Large intestine (tissue), 3 donors: Measurements from ENCODE around the gene ARHGAP28. TPM values are rescaled to one million over a fixed set of nuclear protein-coding genes. Genes with fewer than 3 reads are reported as not detected.

Experiments used
- DNase-seq, 2 donors: peaks; one replicate each; pipeline versions ENCODE4 v3.0.0 to v3.0.0-alpha.2; 2013
- H3K27ac ChIP-seq: one replicate; pipeline ENCODE4 v1.5.1; 2013; ENCODE audit warnings: low read length
- H3K27me3 ChIP-seq: 2 replicates; pipeline ENCODE4 v1.6.1; 2013; ENCODE audit warnings: low read length; ENCODE audit not compliant: control insufficient read depth, insufficient read depth
- H3K36me3 ChIP-seq: 2 replicates; pipeline ENCODE4 v1.6.1; 2013; ENCODE audit warnings: low read length; ENCODE audit not compliant: control insufficient read depth, insufficient read depth
- H3K4me1 ChIP-seq: one replicate; pipeline ENCODE4 v1.6.1; 2013; ENCODE audit warnings: low read length; ENCODE audit not compliant: control insufficient read depth, insufficient read depth
- H3K4me3 ChIP-seq: one replicate; pipeline ENCODE4 v1.5.1; 2013; ENCODE audit warnings: low read length
- H3K9me3 ChIP-seq: one replicate; pipeline ENCODE4 v1.6.1; 2013; ENCODE audit warnings: mild to moderate bottlenecking, low read depth, low read length, moderate library complexity; ENCODE audit not compliant: control insufficient read depth
- WGBS: methylation state at CpG from one replicate; pipeline ENCODE4 v1.1.5; 2013; ENCODE audit warnings: low lambda C conversion rate; ENCODE audit not compliant: insufficient coverage; 5-methylcytosine and 5-hydroxymethylcytosine counted together
- polyA plus RNA-seq: library from polyadenylated mRNA; unstranded; fragments of 120-200 nt; gene quantifications from one replicate; pipeline ENCODE4 v1.2.1, GENCODE V29; 2013

ARHGAP28 gene
- polyA plus RNA-seq, 1 donor = 13.7 TPM

- DNase-seq = no peak
- Histone ChIP-seq H3K4me3 (no peak overlapping the region), H3K27me3 (no peaks in the 10 kb centered on the region), H3K4me1 (no peaks in the 10 kb centered on the region), H3K9me3 (no peaks in the 10 kb centered on the region), H3K27ac (no peak overlapping the region), H3K36me3 (no peaks in the 10 kb centered on the region)
- no CpG with 5 or more reads among the region's 2 CpGs for WGBS
Measured at GRCh38 chr18:6773777-6774176, 44.3 kb downstream of the ARHGAP28 start.

GRCh38 chr18:6775237-6775636, 45.7 kb downstream of the ARHGAP28 start:
- Histone ChIP-seq H3K27me3 (no peaks in the 10 kb centered on the region), H3K27ac (peak overlapping the region; percentile 28), H3K9me3 (no peaks in the 10 kb centered on the region), H3K4me1 (no peaks in the 10 kb centered on the region), H3K36me3 (no peaks in the 10 kb centered on the region), H3K4me3 (no peak overlapping the region)
- WGBS = 77% methylated on average over 4 of the region's 7 CpGs
- DNase-seq = no peak

- Histone ChIP-seq H3K4me3 (no peak overlapping the region), H3K27me3 (no peaks in the 10 kb centered on the region), H3K27ac (peak overlapping the region; percentile 28), H3K9me3 (no peaks in the 10 kb centered on the region), H3K4me1 (no peaks in the 10 kb centered on the region), H3K36me3 (no peaks in the 10 kb centered on the region)
- 33% methylated on average over 2 of the region's 2 CpGs for WGBS
- no peak for DNase-seq
Measured at GRCh38 chr18:6775702-6776101, 46.2 kb downstream of the ARHGAP28 start.

GRCh38 chr18:6776188-6776587, 46.7 kb downstream of the ARHGAP28 start:
- Histone ChIP-seq H3K4me3 (no peak overlapping the region), H3K9me3 (no peaks in the 10 kb centered on the region), H3K27me3 (no peaks in the 10 kb centered on the region), H3K27ac (no peak overlapping the region), H3K36me3 (no peaks in the 10 kb centered on the region), H3K4me1 (no peaks in the 10 kb centered on the region)
- no CpG with 5 or more reads among the region's 7 CpGs for WGBS
- DNase-seq = peak in 1 of 2 donors; percentile 49

- H3K4me1 ChIP-seq = peaks cover 3% of the 10 kb centered on the region
- H3K4me3 ChIP-seq = no peak overlapping the region
- DNase-seq = no peak
- no peaks in the 10 kb centered on the region for H3K9me3 ChIP-seq
- no peak overlapping the region for H3K27ac ChIP-seq
- no CpG with 5 or more reads among the region's 3 CpGs for WGBS
- H3K36me3 ChIP-seq = no peaks in the 10 kb centered on the region
- no peaks in the 10 kb centered on the region for H3K27me3 ChIP-seq
Measured at GRCh38 chr18:6777509-6777908, 48.0 kb downstream of the ARHGAP28 start.

- no peak for DNase-seq
- Histone ChIP-seq H3K4me1 (peaks cover 3% of the 10 kb centered on the region), H3K4me3 (no peak overlapping the region), H3K36me3 (no peaks in the 10 kb centered on the region), H3K27me3 (no peaks in the 10 kb centered on the region), H3K9me3 (no peaks in the 10 kb centered on the region), H3K27ac (no peak overlapping the region)
- 83% methylated on average over 1 of the region's 5 CpGs for WGBS
Measured at GRCh38 chr18:6778459-6779247, 49.1 kb downstream of the ARHGAP28 start.

GRCh38 chr18:6781142-6781714, 51.7 kb downstream of the ARHGAP28 start:
- 40% methylated on average over 1 of the region's 7 CpGs for WGBS
- Histone ChIP-seq H3K27ac (no peak overlapping the region), H3K9me3 (no peaks in the 10 kb centered on the region), H3K4me1 (peaks cover 3% of the 10 kb centered on the region), H3K36me3 (no peaks in the 10 kb centered on the region), H3K27me3 (no peaks in the 10 kb centered on the region), H3K4me3 (no peak overlapping the region)
- peak in 1 of 2 donors; percentile 58 for DNase-seq

GRCh38 chr18:6781796-6782195, 52.3 kb downstream of the ARHGAP28 start:
- Histone ChIP-seq H3K9me3 (no peaks in the 10 kb centered on the region), H3K36me3 (no peaks in the 10 kb centered on the region), H3K4me1 (peaks cover 3% of the 10 kb centered on the region), H3K4me3 (no peak overlapping the region), H3K27ac (no peak overlapping the region), H3K27me3 (no peaks in the 10 kb centered on the region)
- DNase-seq = no peak

GRCh38 chr18:6782861-6783260, 53.3 kb downstream of the ARHGAP28 start:
- Histone ChIP-seq H3K4me3 (no peak overlapping the region), H3K36me3 (no peaks in the 10 kb centered on the region), H3K9me3 (no peaks in the 10 kb centered on the region), H3K4me1 (peaks cover 3% of the 10 kb centered on the region), H3K27me3 (no peaks in the 10 kb centered on the region), H3K27ac (no peak overlapping the region)
- no CpG with 5 or more reads among the region's 1 CpG for WGBS
- DNase-seq = no peak

- Histone ChIP-seq H3K27ac (no peak overlapping the region), H3K36me3 (no peaks in the 10 kb centered on the region), H3K27me3 (no peaks in the 10 kb centered on the region), H3K4me1 (peaks cover 3% of the 10 kb centered on the region), H3K4me3 (no peak overlapping the region), H3K9me3 (no peaks in the 10 kb centered on the region)
- DNase-seq = no peak
- 83% methylated on average over 1 of the region's 6 CpGs for WGBS
Measured at GRCh38 chr18:6784046-6784445, 54.5 kb downstream of the ARHGAP28 start.

GRCh38 chr18:6785001-6785400, 55.5 kb downstream of the ARHGAP28 start:
- Histone ChIP-seq H3K36me3 (no peaks in the 10 kb centered on the region), H3K4me3 (no peak overlapping the region)

More at GRCh38 chr18:6785001-6785400, 55.5 kb downstream of the ARHGAP28 start:
- Histone ChIP-seq H3K27me3 (no peaks in the 10 kb centered on the region), H3K9me3 (no peaks in the 10 kb centered on the region), H3K27ac (no peak overlapping the region), H3K4me1 (peaks cover 3% of the 10 kb centered on the region)
- DNase-seq = no peak
- WGBS = 72% methylated on average over 2 of the region's 2 CpGs
